ENCODE data around the gene USP6NL.

Gene USP6NL

DNA sequence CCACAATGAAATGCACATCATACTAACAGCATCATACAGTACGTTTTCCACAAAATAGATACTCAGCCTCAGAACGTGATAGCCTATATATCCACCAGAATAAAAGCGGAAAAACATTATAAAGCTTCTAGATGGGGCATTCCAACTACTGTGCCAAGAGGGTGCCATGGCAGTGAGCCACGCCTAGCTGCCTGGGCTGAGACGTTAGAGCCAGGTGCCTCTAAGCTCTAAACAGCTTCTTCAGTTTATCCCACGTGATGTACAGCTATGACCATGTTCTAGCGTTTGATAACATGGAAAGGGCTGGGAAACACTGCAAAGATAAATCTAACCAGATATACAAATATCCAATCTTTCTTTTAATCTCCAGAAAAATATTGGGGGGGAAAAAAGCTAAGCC, 17.8 kb downstream of the USP6NL start:
- no peak for DNase-seq (ENCODE audit: low read depth in 2 of 2)

DNA sequence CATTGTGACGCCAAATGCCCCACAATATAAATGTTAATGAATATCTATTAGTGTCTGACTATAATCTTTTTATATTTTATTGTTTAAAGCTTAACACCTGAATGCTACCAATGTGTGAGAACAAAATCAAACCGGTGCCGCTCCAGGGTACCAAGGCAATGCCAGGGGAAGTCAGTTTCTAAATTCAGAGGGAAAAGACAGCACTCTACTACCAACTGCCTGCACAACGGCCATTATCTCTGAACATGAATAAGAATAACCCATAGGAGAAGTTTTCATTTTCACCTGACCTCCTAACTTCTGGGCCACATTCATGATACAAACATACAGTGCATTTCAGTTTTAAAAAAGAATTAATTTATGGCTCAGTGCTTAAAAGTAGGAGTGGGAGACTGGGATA, 21.7 kb downstream of the USP6NL start:
- DNase-seq (ENCODE audit: low read depth in 2 of 2), result no peak

DNA sequence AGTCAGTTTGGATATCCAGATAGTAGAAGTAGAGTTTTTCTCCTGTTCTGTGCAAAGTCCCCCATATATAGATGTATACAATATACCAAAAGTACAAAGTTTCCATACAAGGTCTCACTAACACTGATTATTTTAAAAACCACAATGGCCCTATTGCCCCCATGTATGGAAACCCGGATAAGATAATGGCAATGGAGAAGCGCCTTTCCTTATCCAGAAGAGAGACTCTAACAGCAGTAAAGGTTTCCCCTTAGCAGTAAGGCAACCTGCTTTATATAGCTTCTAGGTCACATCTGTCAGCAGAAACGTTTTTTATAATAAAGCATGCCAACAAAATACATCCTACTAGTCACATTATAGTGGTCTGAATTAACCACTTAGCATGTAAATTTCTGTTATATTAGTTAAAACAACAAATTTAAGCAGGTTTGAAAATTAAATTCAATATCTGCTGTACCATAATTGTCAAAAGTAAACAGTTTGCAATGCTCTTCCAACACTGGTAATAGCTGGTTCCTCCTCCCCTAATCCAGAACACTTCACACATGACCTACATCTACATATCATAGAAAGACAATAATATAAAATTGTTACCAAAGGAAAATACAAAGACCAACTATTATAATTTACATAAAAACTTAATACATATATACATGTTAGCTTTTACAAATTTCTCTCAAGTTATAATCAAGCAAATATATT, 22.4 kb downstream of the USP6NL start:
- DNase-seq (ENCODE audit: low read depth in 2 of 2), result no peak

DNA sequence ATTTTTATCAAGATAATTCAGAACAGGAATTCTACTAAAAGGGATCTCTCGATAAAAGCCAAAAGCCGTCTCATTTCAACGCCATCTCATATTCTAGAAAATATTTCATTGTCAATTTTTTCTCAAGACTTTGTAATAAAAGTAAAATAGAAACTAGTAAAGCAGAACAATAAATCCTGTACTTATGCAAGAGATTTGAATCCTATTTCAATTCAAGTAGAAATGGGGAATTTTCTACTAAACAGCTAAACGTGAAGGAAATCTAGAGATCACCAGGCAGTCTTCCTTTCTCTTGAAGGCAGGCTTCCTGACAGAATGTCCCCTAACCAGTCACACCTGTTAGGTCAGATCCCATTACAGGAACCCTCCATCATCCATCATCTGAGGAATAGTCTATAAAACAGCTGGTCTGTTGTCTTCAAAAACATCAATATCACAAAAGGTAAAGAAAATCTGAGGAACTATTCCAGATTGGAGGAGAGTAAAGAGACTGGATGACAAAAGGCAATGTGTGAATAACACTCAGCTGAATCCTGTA, 23.7 kb downstream of the USP6NL start:
- DNase-seq (ENCODE audit: low read depth in 2 of 2), result no peak

DNA sequence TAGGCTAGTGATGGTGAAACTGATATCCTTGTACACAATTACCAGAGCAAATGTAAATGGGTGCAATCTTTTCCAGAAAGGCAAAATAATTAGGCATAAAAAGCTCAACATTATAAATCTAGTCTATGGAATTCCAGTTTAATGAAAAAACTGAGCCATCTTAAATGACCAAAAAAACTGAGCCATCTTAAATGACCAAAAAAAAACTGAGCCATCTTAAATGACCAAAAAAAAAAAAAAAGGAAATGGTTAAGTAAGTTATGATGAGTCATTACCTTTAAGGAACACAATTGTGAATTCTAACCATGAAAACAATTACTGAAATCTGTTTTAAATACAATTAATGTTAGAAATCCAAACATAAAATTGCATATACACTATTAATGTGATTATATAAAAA, 25.3 kb downstream of the USP6NL start:
- no peak for DNase-seq (ENCODE audit: low read depth in 2 of 2)

DNA sequence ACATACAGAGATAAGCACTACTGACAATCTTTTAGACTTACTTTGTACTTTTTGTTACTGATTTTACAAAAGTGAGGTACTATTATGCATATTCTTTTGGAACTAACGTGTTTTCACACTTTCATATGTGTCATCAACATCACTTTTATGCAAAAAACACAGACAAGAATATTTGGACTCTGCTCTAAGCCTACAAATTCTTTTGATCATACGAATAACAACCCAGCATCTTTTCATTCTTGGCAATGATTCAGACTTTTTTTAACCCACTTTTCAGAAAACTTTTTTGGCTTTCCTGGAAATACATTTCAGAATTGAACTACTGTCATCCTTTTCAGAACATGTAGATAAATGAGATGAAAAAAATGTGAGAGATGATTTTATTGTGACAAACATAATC, 30.2 kb downstream of the USP6NL start:
- DNase-seq (ENCODE audit: low read depth in 2 of 2), result no peak

DNA sequence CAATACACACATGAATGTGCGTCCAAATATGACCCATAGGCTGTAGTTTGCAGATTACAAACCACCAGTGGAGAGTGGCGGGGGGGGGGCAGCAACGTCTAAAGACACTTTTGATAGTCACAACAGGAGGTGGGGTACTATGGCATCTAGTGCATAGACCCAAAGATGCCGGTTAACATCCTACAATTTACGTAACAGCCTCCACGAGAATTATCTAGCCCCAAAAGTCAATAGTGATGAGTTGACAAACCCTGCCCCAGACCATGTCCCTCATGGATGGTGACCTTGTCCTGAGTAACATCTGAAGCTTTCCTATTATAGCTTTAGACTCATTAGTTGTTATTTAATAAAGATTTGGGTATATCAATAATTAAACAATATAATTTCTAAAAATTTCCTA, 31.6 kb downstream of the USP6NL start:
- DNase-seq (ENCODE audit: low read depth in 2 of 2), result no peak

DNA sequence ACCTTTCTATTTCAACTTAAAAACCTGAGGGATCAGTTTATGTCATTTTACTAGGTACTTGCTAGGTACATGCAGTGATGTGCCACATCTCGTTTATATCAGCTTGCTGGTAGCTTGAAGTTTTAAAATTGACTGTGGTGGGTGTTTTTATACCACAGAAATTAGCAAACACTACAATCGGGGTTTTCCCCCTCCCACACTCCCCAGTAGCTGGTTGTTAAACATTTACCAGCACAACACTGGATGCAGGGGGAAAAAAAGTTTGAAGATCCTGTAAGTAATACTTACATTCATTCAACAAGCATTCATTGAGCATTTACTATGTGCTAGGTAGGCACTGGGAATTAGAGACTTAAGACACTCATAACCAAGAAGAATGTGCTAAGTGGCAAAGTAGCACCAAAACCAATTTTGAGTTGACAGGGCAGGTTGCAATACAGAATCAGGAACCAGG, 32.6 kb downstream of the USP6NL start:
- DNase-seq (ENCODE audit: low read depth in 2 of 2), result peak; percentile 22 to 49

DNA sequence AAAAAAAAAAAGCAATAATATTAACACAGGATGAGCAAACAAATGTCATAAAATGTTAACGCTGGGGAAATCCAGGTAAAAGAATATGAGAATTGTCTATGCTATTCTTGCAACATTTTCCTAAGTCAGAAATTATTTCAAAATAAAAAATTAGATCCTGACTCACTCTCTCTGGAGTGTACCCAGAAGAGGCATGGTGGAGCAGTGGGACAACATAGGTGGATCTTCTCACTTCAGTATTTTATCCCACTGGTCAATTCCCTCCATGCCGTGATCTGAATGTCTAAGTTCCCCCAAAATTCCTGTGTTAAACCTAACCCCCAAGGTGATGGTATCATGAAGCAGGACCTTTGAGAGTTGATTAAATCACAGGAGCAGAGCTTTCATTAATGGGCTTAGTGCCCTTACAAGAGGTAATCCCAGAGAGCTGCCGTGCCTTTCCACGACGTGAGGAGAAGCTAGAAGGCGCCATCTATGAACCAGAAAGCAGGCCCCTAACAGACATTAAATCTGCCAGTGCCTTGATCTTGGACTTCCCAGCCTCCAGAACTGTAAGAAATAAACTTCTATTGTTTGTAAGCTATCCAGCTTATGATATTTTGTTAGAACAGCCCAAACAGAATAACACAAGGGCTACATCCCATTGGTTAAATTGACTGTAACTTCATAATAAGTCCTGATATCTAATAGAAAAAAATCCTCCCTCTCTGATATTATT, 35.2 kb downstream of the USP6NL start:
- DNase-seq (ENCODE audit: low read depth in 2 of 2), result no peak

DNA sequence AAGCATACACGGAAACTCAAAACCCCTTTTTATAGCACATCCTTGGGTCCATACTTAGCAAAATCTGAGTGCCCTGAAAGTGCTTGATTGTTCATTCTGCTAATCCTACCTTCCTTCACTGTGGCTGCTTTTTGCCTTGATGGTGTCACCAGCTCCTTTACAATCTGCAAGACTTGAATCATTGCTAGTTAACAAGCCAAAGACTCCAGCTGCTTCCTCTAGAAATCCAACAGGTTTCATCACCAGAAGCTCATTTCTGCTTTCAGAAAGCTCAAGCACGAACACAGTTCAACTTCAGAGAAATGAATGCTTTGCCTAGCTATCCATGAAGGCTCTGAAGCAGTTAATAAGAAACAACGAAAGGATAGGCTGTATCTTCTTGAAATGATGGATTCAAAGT, 38.0 kb downstream of the USP6NL start:
- DNase-seq (ENCODE audit: low read depth in 2 of 2), result no peak

DNA sequence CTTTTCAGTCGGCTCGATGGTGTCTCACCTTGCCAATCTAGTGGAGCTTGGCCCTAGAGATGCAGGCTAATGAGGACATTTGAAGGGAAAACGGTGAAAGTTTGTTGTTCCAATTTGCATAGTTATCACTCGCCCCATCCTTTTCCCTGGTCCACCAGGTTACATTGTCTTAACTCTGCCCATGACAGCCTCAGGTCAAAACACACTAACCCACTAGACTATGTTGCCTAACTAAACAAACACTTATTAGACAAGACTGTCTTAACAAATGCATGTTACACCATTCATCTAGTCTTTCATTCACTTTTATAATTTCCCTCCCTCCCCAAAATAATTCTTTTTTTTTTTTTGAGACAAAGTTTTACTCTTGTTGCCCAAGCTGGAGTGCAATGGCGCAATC, 40.7 kb downstream of the USP6NL start:
- DNase-seq (ENCODE audit: low read depth in 2 of 2), result no peak

DNA sequence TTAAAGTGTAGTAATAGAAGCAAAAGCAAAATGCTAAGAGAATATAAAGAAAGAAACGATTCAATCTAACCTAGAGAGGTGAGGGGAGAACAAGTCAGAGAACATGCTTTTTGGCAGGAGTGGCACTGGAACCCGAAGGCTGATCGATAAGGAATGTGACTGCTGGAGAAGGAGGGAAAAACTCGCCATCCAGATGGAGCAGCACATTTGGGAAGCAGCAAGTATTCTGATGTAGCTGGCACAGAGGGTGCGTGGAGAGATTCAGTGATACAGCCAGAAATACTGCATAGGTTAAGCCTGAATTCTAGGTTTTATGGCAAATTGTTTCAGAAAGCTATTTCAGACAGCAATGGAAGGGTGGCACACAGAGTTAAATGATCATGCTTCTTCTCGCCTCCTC, 42.0 kb downstream of the USP6NL start:
- no peak for DNase-seq (ENCODE audit: low read depth in 2 of 2)

DNA sequence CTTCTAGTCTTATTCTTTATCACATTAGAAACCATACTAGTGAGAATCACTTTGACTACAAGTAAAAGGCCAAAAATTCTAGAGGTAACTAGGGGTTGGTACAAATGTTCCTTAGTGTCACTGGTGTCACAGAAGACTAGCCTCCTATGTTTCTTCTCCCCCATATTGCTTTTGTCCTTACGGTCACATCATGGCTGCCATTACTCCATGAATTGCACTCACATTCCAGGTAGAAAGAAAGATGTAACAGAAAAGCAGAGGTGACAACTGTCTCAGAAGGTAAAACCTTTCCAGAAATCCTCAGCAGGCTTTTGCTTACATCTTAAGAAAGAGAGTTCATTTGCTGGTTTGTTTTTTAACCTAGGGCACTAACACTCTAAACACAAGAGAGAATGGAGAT, 42.9 kb downstream of the USP6NL start:
- no peak for DNase-seq (ENCODE audit: low read depth in 2 of 2)

DNA sequence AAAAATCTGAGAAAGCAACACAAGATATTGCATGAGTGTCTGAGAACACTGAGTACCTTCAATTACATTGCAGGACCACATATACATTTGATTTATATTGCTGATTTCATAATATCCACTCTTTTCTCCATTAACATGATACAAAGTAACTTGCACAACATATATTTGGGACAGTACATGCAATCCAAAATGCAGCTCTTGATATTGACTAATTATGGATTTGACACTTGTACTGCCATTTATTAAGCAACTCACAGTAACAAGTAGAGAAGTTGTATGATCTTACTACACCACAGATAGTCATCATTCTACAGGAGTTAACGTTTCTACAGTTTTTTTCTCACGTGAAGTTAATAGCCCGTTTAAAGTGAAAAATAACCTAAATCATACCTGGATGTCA, 46.7 kb downstream of the USP6NL start:
- no peak for DNase-seq (ENCODE audit: low read depth in 2 of 2)

DNA sequence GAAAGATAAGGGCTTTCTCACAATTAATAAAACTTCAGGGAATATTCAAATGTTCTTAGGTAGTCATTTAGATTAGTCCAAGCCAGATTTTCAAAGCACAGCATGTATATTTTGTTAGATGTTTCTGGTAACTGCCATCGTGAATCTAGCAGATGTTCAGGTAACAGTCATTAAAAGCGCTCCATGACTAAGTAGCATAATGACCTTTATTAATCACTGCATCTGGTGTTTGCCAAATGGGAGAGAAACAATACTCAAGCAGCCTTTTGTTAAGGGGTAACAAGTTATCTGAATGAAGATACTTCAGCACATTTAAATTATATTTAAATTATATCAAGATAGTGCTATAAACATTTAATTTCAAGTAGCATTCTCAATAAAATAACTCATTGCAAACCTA, 47.5 kb downstream of the USP6NL start:
- DNase-seq (ENCODE audit: low read depth in 2 of 2), result no peak

DNA sequence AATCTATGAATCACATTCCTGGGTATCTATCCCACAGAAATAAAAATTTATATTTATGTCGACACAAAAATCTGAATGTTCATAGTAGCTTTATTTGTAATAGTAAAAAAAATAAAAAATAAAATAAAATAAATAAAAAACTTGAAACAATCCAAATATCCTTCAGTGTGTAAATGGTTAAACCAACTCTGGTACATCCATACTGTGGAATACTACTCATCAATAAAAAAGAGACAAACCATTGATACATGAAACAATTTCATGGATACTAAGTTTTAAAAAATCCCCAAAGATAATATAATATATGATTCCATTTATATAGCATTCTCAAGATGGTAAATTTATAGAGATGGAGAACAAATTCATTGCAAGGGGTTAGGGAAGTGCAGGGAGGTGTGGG, 48.6 kb downstream of the USP6NL start:
- no peak for DNase-seq (ENCODE audit: low read depth in 2 of 2)

DNA sequence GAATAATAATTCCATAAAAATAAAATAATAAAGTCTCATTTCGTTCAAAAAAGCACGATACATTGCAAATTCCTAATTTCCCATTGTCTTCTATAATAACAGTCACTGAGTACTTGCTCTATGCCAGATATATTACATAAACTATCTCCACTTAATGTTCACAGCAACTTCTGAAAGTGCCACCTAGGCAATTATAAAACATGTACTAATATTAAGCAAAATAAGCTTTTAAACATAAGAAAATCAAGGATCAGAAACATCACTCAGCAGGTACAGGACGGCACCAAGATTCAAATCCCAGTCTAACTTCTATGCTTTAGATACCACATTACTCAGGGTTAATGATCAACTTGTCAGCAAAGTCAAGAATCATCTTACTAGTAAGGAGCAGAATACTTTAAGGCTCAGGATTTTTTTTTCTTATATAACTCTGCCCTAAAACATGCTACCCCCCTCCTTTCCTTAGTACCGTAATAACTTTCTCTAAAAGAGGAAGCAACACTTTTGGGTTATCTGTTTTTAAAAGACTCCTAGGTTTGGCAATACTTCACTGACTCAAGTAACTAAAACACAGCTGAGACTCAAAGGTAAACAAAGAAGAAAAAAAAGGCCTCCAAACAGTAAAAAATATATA, 51.3 kb downstream of the USP6NL start:
- no peak for DNase-seq (ENCODE audit: low read depth in 2 of 2)

DNA sequence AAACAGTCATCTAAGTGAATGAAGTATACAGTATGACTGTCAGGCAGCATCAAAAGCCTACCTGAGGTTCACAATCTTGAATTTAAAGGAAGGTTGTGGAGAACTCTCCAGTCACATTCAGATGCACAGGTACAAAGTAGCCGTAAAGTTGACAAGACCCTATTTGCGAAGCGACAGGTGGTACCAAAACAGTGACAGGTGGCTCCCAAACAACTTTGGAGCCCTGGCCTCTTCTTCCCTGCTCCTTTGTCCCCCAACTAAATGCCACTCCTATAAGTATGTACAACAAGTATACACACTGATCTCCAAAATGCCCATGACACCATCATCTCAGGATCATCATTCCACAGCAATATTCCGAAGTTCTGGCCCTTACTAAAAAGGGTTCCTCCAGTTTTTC, 53.5 kb downstream of the USP6NL start:
- no peak for DNase-seq (ENCODE audit: low read depth in 2 of 2)

DNA sequence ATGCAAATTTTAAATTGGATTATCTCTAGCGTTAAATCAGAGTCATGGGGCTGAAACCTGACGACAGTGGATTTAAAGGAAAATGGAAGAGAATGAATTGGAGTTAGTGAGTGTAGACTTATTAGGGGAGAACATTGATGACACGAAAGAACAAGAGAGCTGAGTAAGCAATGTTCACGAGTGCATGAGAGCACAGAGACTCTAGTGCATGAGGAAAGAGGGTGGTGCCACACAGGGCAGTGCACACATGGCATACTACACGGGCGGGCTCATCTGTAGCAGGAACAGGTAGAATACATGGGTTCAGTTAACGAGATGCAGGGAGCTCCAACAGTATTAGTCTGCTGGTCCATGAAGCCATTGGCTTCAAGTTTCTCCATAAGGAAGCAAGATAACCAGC, 53.9 kb downstream of the USP6NL start:
- no peak for DNase-seq (ENCODE audit: low read depth in 2 of 2)

DNA sequence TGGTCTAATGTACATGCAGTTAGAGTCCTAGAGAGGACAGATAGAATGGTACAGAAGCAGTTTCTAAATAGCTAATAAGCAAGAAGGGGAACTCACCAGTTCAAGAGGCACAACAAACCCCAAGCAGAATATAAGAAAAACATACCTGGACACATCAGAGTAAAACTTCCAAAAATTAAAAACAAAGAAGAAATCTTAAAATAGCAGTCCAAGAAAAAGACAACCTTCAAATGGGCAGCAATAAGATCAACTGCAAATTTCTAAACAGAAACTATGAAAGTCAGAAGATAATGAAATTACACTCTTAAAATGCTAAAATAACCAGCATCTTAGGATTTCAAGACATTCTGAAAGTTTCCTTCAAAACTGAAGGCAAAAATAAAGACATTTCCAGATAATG, 55.9 kb downstream of the USP6NL start:
- DNase-seq (ENCODE audit: low read depth in 2 of 2), result no peak

DNA sequence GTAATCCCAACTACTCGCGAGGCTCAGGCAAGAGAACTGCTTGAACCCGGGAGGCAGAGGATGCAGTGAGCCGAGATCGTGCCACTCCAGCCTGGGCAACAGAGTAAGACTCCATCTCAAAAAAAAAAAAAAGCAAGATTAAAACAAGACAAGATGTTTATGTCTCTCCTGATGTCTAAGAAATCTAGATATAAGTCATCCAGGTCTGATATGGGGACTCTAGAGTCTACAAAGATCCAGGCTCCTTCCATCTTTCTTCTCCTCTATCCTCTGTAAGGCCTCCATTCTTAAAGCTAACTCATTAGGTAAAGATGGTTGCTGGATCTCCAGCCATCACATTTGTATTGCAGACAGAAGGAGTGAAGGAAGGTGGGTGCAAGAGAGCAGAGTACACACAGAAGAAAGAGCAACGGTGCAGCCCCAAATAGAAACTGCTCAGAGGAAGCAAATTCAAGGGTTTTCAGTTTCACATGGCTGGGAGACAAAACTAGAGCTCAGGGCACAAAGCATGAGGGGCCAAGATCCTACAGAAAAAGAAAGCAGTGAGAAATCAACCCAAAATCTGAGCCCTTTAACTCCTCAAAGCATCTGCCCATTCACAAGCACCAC, 57.6 kb downstream of the USP6NL start:
- DNase-seq (ENCODE audit: low read depth in 2 of 2), result no peak

DNA sequence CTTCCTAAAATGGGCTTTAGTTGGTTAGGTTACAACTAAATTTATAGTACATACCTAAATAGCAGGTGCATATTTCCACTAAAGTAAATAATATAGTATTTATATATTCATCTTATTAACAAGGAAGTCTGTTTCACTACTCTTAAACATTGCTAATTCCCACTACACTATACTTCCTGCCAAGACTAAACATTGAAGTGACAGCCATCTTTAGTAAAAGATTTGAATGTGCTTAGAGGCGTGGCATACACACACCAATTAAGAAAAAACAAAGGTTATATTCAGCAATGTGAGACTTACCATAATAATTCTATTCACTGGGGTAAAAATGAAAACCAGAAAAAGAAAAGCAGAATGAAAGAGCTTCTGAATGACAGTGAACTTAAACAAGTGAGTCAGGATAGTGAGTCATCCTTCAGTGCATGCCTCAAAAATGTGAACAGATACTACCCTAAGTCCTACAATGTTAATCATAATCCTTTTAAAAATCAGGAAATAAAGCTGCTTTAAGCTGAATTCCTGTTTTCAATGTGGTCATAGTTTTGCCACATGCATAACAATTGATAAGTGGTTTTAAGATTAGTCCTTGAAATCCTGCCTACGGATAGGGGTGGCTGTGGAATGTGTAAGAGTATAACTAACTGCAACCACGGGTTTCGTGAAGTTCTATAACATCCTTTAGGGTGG, 59.4 kb downstream of the USP6NL start:
- no peak for DNase-seq (ENCODE audit: low read depth in 2 of 2)
